HG02943 (cell line): ENCODE results near the gene B3GNT7.
"Not testable (repeated sequence)": the region's sequence is repeated elsewhere in the genome, so short reads cannot be mapped to it uniquely, and the experiment has no call there.

Experiments used
- ATAC-seq: cut with Tn5 transposase; IDR thresholded peaks from one replicate; pipeline ENCODE4 v1.9.1; 2021; ENCODE audit warnings: mild to moderate bottlenecking, low read depth, moderate library complexity; ENCODE audit not compliant: unreplicated experiment

The B3GNT7 gene

GRCh38 chr2:231399046-231399852, 3.7 kb downstream of the B3GNT7 start:
- no peak for ATAC-seq

- ATAC-seq, result no peak
These were observed 4.6 kb downstream of the B3GNT7 start for GRCh38 chr2:231399853-231400680.

- ATAC-seq, result not testable (repeated sequence)
These were observed 5.2 kb downstream of the B3GNT7 start for GRCh38 chr2:231400681-231401080.

GRCh38 chr2:231401101-231401500, 5.6 kb downstream of the B3GNT7 start:
- ATAC-seq, result not testable (repeated sequence)

- ATAC-seq, result not testable (repeated sequence)
These were observed 8.1 kb downstream of the B3GNT7 start for GRCh38 chr2:231403421-231404182.

- ATAC-seq, result not testable (repeated sequence)
These were observed 8.7 kb downstream of the B3GNT7 start for GRCh38 chr2:231404183-231404578.

- ATAC-seq, result not testable (repeated sequence)
These were observed 10.3 kb downstream of the B3GNT7 start for GRCh38 chr2:231405601-231406367.

GRCh38 chr2:231407686-231408085, 12.2 kb downstream of the B3GNT7 start:
- ATAC-seq, result not testable (repeated sequence)

GRCh38 chr2:231408304-231408703, 12.8 kb downstream of the B3GNT7 start:
- ATAC-seq, result not testable (repeated sequence)

GRCh38 chr2:231409776-231410175, 14.3 kb downstream of the B3GNT7 start:
- no peak for ATAC-seq

- no peak for ATAC-seq
These were observed 14.9 kb downstream of the B3GNT7 start for GRCh38 chr2:231410293-231411004.

GRCh38 chr2:231411237-231411636, 15.7 kb downstream of the B3GNT7 start:
- no peak for ATAC-seq

GRCh38 chr2:231411831-231412617, 16.5 kb downstream of the B3GNT7 start:
- peak; percentile 92 for ATAC-seq

GRCh38 chr2:231412618-231412963, 17.1 kb downstream of the B3GNT7 start:
- no peak for ATAC-seq

- ATAC-seq, result no peak
These were observed 17.9 kb downstream of the B3GNT7 start for GRCh38 chr2:231413456-231413855.

GRCh38 chr2:231413921-231414476, 18.5 kb downstream of the B3GNT7 start:
- no peak for ATAC-seq

GRCh38 chr2:231415029-231415428, 19.5 kb downstream of the B3GNT7 start:
- no peak for ATAC-seq
